ENCODE measurements around the gene HTR1A.

DNA sequence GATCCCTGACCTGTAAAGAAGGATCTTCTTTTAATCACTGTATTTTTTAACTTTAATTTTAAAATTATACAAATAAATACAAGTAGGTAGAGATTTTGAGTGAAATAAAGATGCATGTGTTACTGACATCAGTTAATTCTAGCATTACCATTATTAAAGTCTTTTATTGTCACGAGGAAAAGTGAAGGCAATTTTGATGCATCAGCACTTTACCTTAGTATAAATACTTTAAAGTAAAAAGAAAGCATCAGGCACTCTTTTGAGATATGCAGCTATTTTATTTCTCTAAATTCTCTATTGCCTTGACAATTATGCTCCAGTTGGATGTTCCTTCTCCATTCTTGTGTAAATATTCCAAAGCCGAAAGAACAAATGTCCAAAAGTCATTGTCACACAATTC is 4.6 kb downstream of the HTR1A start:
- TF ChIP-seq POLR2A (IDR thresholded peaks at IDR 0.05): no peak
- no peak for TF ChIP-seq EP300 (IDR thresholded peaks at IDR 0.05; ENCODE audit: low read depth)
- TF ChIP-seq, protein P1, sequence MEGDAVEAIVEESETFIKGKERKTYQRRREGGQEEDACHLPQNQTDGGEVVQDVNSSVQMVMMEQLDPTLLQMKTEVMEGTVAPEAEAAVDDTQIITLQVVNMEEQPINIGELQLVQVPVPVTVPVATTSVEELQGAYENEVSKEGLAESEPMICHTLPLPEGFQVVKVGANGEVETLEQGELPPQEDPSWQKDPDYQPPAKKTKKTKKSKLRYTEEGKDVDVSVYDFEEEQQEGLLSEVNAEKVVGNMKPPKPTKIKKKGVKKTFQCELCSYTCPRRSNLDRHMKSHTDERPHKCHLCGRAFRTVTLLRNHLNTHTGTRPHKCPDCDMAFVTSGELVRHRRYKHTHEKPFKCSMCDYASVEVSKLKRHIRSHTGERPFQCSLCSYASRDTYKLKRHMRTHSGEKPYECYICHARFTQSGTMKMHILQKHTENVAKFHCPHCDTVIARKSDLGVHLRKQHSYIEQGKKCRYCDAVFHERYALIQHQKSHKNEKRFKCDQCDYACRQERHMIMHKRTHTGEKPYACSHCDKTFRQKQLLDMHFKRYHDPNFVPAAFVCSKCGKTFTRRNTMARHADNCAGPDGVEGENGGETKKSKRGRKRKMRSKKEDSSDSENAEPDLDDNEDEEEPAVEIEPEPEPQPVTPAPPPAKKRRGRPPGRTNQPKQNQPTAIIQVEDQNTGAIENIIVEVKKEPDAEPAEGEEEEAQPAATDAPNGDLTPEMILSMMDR (IDR thresholded peaks at IDR 0.05): no peak

Data from transverse colon (tissue), 3 donors.